GM15510 (cell line): ENCODE measurements around the gene NOTCH2.

Experiments
- POLR2A ChIP-seq: IDR thresholded peaks from 3 replicates; pipeline ENCODE4 v1.6.1; 2011; ENCODE audit warnings: borderline replicate concordance; ENCODE audit not compliant: insufficient read length; ENCODE audit errors: extremely low read depth

Gene NOTCH2

GRCh38 chr1:119893238-119893791 lies 176.1 kb downstream of the NOTCH2 start:
- no peak for TF ChIP-seq POLR2A

GRCh38 chr1:119891386-119891785 lies 178.1 kb downstream of the NOTCH2 start:
- no peak for TF ChIP-seq POLR2A

GRCh38 chr1:119888476-119888875 lies 181.0 kb downstream of the NOTCH2 start:
- no peak for TF ChIP-seq POLR2A

GRCh38 chr1:119887427-119887826 lies 182.0 kb downstream of the NOTCH2 start:
- TF ChIP-seq POLR2A = no peak

- TF ChIP-seq POLR2A = no peak
These were observed 183.3 kb downstream of the NOTCH2 start for GRCh38 chr1:119885903-119886783.

GRCh38 chr1:119884711-119885110 lies 184.8 kb downstream of the NOTCH2 start:
- TF ChIP-seq POLR2A = no peak

- TF ChIP-seq POLR2A = no peak
These were observed 185.6 kb downstream of the NOTCH2 start for GRCh38 chr1:119883826-119884225.

- no peak for TF ChIP-seq POLR2A
These were observed 187.1 kb downstream of the NOTCH2 start for GRCh38 chr1:119882132-119883049.

- no peak for TF ChIP-seq POLR2A
These were observed 189.7 kb downstream of the NOTCH2 start for GRCh38 chr1:119879510-119880434.

- TF ChIP-seq POLR2A = no peak
These were observed 191.3 kb downstream of the NOTCH2 start for GRCh38 chr1:119878171-119878570.

- TF ChIP-seq POLR2A = no peak
These were observed 195.3 kb downstream of the NOTCH2 start for GRCh38 chr1:119874186-119874585.

- no peak for TF ChIP-seq POLR2A
These were observed 196.1 kb downstream of the NOTCH2 start for GRCh38 chr1:119873135-119874015.

- no peak for TF ChIP-seq POLR2A
These were observed 197.6 kb downstream of the NOTCH2 start for GRCh38 chr1:119871881-119872280.

GRCh38 chr1:119870917-119871596 lies 198.4 kb downstream of the NOTCH2 start:
- no peak for TF ChIP-seq POLR2A
